Endothelial cell of umbilical vein (primary cell): ENCODE data around the gene SCYL1. TPM values are rescaled to one million over a fixed set of nuclear protein-coding genes. Genes with fewer than 3 reads are reported as not detected.

Experiments
- BruUV-seq: library from RNA; stranded (reverse); fragments of 400-500 nt; replicated peaks from 2 replicates; lab custom pipeline; 2021; lab: Mats Ljungman, UMichigan
- CTCF ChIA-PET: fragments of 300-600, 350-600 bp; sonication (Branson Sonifier 250); formaldehyde crosslinking; loops from one replicate; lab custom pipeline; 2021; ENCODE audit warnings: antibody characterized with exemption, inconsistent platforms; lab: Charles Lee
- POLR2A ChIA-PET: fragments of 300-600, 350-600 bp; sonication (Branson Sonifier 250); formaldehyde crosslinking; loops from one replicate; lab custom pipeline; 2021; ENCODE audit warnings: antibody characterized with exemption, inconsistent platforms; lab: Charles Lee
- DNase-seq: peaks from one replicate; pipeline ENCODE4 v3.0.0-alpha.2; 2011; ENCODE audit warnings: low read depth, low spot score
- FAIRE-seq: peaks from 2 replicates; lab custom pipeline; 2011; peaks lifted over from hg19 to GRCh38; lab: Jason Lieb, UNC
- H2AFZ ChIP-seq: 2 replicates; pipeline ENCODE4 v1.6.0; 2012; ENCODE audit warnings: low read depth, low read length, control low read depth, inconsistent platforms
- H3K27ac ChIP-seq: 2 replicates; pipeline ENCODE4 v1.5.1; 2011; ENCODE audit warnings: low read depth, mild to moderate bottlenecking, control low read depth, low read length, moderate library complexity; ENCODE audit not compliant: insufficient read depth
- H3K27me3 ChIP-seq, 2 experiments: 2 replicates each; pipeline versions ENCODE4 v1.6.0 to v1.6.1; 2011; ENCODE audit warnings: low read length in 2 of 2, mixed read lengths in 1 of 2; ENCODE audit not compliant: control insufficient read depth in 2 of 2, insufficient read depth in 2 of 2
- H3K36me3 ChIP-seq, 2 experiments: 2 replicates in 1 of 2; 3 replicates in 1 of 2; pipeline ENCODE4 v1.5.1; 2011; ENCODE audit warnings: low read length in 2 of 2, mild to moderate bottlenecking in 1 of 2, moderate library complexity in 1 of 2; ENCODE audit not compliant: control insufficient read depth in 2 of 2, insufficient read depth in 2 of 2; ENCODE audit errors: extremely low read depth in 1 of 2
- H3K4me1 ChIP-seq: 3 replicates; pipeline ENCODE4 v1.5.1; 2011; ENCODE audit warnings: mild to moderate bottlenecking, low read length; ENCODE audit not compliant: control insufficient read depth, insufficient read depth; ENCODE audit errors: extremely low read depth
- H3K4me2 ChIP-seq: 2 replicates; pipeline ENCODE4 v1.6.1; 2011; ENCODE audit warnings: low read length, control low read depth, mixed read lengths; ENCODE audit not compliant: insufficient read depth
- H3K4me3 ChIP-seq, 3 experiments: fragments of 200-600 bp in 1 of 3; sonication (generic), shearing (Covaris generic) in 1 of 3; replicated peaks in 1 of 3; 2 replicates each; pipeline ENCODE4 v1.5.1; 2011 to 2016; ENCODE audit warnings: control low read depth in 3 of 3, low read length in 3 of 3, mild to moderate bottlenecking in 2 of 3, inconsistent platforms in 1 of 3, low read depth in 1 of 3, moderate library complexity in 1 of 3; ENCODE audit not compliant: insufficient read depth in 1 of 3
- H3K79me2 ChIP-seq: 2 replicates; pipeline ENCODE4 v1.6.0; 2012; ENCODE audit warnings: low read length, inconsistent platforms; ENCODE audit not compliant: control insufficient read depth, insufficient read depth
- H3K9ac ChIP-seq: replicated peaks from 2 replicates; pipeline ENCODE3; 2011; ENCODE audit warnings: low read length, control low read depth; ENCODE audit not compliant: insufficient read depth; ENCODE audit errors: extremely low read depth
- H3K9me1 ChIP-seq: replicated peaks from 3 replicates; pipeline ENCODE4 v1.6.0; 2011; ENCODE audit warnings: mild to moderate bottlenecking, low read length; ENCODE audit not compliant: control insufficient read depth, insufficient read depth; ENCODE audit errors: extremely low read depth
- H3K9me3 ChIP-seq: replicated peaks from 2 replicates; pipeline ENCODE4 v1.5.1; 2012; ENCODE audit warnings: low read length, inconsistent platforms; ENCODE audit not compliant: control insufficient read depth, insufficient read depth
- H4K20me1 ChIP-seq: replicated peaks from 2 replicates; pipeline ENCODE3; 2011; ENCODE audit warnings: mild to moderate bottlenecking, low read length; ENCODE audit not compliant: control insufficient read depth, insufficient read depth; ENCODE audit errors: extremely low read depth
- EZH2 ChIP-seq: IDR thresholded peaks from 2 replicates; pipeline ENCODE4 v1.6.1; 2012; ENCODE audit warnings: borderline replicate concordance, low read depth, mild to moderate bottlenecking, moderate library complexity, low read length, inconsistent platforms; ENCODE audit not compliant: severe bottlenecking
- FOS ChIP-seq: IDR thresholded peaks from 2 replicates; pipeline ENCODE4 v1.6.1; 2011; ENCODE audit warnings: mild to moderate bottlenecking, low read length, moderate library complexity, borderline replicate concordance; ENCODE audit not compliant: insufficient read depth
- GATA2 ChIP-seq: IDR thresholded peaks from 2 replicates; pipeline ENCODE4 v1.7.0; 2011; ENCODE audit warnings: low read depth, mild to moderate bottlenecking, moderate library complexity, mixed read lengths, low read length; ENCODE audit not compliant: insufficient read length, insufficient read depth
- JUN ChIP-seq: IDR thresholded peaks from 2 replicates; pipeline ENCODE4 v1.6.1; 2011; ENCODE audit warnings: borderline replicate concordance, low read depth; ENCODE audit not compliant: insufficient read length, insufficient read depth
- MYC ChIP-seq: IDR thresholded peaks from one replicate; pipeline ENCODE4 v1.6.1; 2011; ENCODE audit warnings: mild to moderate bottlenecking, low read depth, low read length
- POLR2A ChIP-seq: IDR thresholded peaks from 2 replicates; pipeline ENCODE4 v1.6.1; 2012; ENCODE audit warnings: low read depth, mild to moderate bottlenecking, control low read depth, low read length
- POLR2AphosphoS5 ChIP-seq: IDR thresholded peaks from 2 replicates; pipeline ENCODE4 v1.6.1; 2012; ENCODE audit warnings: low read depth, mild to moderate bottlenecking, control low read depth, low read length, moderate library complexity; ENCODE audit not compliant: insufficient read depth
- dilution Hi-C: fragments of 300-500 bp; cut with MboI; formaldehyde crosslinking; loops from one replicate; pipeline ENCODE4 v1.15.0; 2019; ENCODE audit warnings: low sequenced_read_pairs; ENCODE audit not compliant: extremely low pct_ligation_motif_present
- intact Hi-C: fragments of 100-400 bp; cut with micrococcal nuclease; formaldehyde crosslinking; loops from one replicate; pipeline ENCODE4 v1.10.0; 2022
- polyA plus RNA-seq, 4 experiments: library from polyadenylated mRNA; depleted of rRNA in 3 of 4; stranded (reverse) in 3 of 4; unstranded in 1 of 4; fragments of >200 nt; gene quantifications; 2 replicates each; pipeline versions ENCODE4 v1.2.1 to v1.2.3, GENCODE V29; 2011 to 2012; ENCODE audit warnings: missing spikeins in 1 of 4
- total RNA-seq: library from RNA; stranded (reverse); gene quantifications from 2 replicates; pipeline ENCODE4 v1.2.3, GENCODE V29; 2021
- TF ChIP-seq, protein P1 (sequence below), 2 donors: IDR thresholded peaks; 1 replicate in 1 of 2; 2 replicates in 1 of 2; pipeline ENCODE4 v1.5.1; 2011; ENCODE audit warnings: low read length in 2 of 2, mild to moderate bottlenecking in 2 of 2, moderate library complexity in 2 of 2, control low read depth in 1 of 2, inconsistent platforms in 1 of 2, low read depth in 1 of 2; ENCODE audit not compliant: insufficient read depth in 1 of 2; ENCODE audit errors: extremely low read depth in 1 of 2
- TF ChIP-seq, protein P2 (sequence below): IDR thresholded peaks from 2 replicates; pipeline ENCODE4 v1.6.1; 2011; ENCODE audit not compliant: insufficient read depth, insufficient read length

Gene SCYL1
- total and polyA plus RNA-seq, 2 donors (not counting 3 experiments of a cell fraction or from before 2014, with no cell fraction given), result 88.2 to 126 TPM

DNA sequence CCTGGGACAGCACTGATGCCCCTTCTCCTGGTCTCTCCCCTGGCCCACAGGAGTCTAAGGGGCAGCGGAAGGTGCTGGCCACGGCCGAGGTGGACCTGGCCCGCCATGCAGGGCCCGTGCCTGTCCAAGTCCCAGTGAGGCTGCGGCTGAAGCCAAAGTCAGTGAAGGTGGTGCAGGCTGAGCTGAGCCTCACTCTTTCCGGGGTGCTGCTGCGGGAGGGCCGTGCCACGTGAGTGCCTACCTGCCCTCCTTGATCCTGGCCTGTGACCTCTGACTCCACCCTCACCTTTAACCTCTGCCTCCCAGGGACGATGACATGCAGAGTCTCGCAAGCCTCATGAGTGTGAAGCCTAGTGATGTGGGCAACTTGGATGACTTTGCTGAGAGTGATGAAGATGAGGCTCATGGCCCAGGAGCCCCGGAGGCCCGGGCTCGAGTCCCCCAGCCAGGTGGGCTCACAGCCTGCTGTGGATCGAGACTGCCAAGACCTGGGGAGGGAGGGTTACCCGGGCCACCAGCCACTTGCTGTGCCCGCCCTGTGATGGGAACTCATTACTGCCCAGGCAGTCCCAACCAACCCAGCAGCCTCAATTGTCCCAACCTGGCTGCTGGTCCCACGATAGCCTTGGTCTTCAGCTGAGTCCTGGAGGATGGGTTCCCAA lies 55.3 kb downstream of the SCYL1 start:
- no peaks in the 10 kb centered on the region for H3K79me2 ChIP-seq
- dilution Hi-C loops (no loop called here), intact Hi-C loops (no loop called here)
- TF ChIP-seq JUN (no peak), MYC (no peak), GATA2 (no peak), POLR2AphosphoS5 (no peak), FOS (no peak), EZH2 (no peak), POLR2A (no peak)
- TF ChIP-seq, protein P1, sequence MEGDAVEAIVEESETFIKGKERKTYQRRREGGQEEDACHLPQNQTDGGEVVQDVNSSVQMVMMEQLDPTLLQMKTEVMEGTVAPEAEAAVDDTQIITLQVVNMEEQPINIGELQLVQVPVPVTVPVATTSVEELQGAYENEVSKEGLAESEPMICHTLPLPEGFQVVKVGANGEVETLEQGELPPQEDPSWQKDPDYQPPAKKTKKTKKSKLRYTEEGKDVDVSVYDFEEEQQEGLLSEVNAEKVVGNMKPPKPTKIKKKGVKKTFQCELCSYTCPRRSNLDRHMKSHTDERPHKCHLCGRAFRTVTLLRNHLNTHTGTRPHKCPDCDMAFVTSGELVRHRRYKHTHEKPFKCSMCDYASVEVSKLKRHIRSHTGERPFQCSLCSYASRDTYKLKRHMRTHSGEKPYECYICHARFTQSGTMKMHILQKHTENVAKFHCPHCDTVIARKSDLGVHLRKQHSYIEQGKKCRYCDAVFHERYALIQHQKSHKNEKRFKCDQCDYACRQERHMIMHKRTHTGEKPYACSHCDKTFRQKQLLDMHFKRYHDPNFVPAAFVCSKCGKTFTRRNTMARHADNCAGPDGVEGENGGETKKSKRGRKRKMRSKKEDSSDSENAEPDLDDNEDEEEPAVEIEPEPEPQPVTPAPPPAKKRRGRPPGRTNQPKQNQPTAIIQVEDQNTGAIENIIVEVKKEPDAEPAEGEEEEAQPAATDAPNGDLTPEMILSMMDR (IDR thresholded peaks at IDR 0.05; ENCODE audit: extremely low read depth in 1 of 2, insufficient read depth in 1 of 2, low read depth in 1 of 2, low read length in 2 of 2), result no peak
- TF ChIP-seq, protein P2, sequence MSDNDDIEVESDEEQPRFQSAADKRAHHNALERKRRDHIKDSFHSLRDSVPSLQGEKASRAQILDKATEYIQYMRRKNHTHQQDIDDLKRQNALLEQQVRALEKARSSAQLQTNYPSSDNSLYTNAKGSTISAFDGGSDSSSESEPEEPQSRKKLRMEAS, result no peak
- no peak overlapping the region for H3K4me2 ChIP-seq
- FAIRE-seq (no peak), DNase-seq (no peak)
- no peaks in the 10 kb centered on the region for H3K9me3 ChIP-seq
- H3K4me3 ChIP-seq, result no peak overlapping the region
- no peaks in the 10 kb centered on the region for H3K9me1 ChIP-seq
- BruUV-seq, result no TSS peak
- H3K36me3 ChIP-seq, result no peaks in the 10 kb centered on the region
- no peaks in the 10 kb centered on the region for H3K27me3 ChIP-seq
- ChIA-PET CTCF (no interaction called here), POLR2A (no interaction called here)
- no peak overlapping the region for H2AFZ ChIP-seq
- peaks cover 20% of the 10 kb centered on the region for H3K4me1 ChIP-seq
- H3K27ac ChIP-seq, result no peak overlapping the region
- no peak overlapping the region for H3K9ac ChIP-seq
- no peaks in the 10 kb centered on the region for H4K20me1 ChIP-seq
